Muscle layer of colon (tissue), 2 donors: ENCODE measurements around the gene CCBE1.
"Not testable (repeated sequence)": the region's sequence is repeated elsewhere in the genome, so short reads cannot be mapped to it uniquely, and the experiment has no call there.

ENCODE experiments used
- H3K27ac ChIP-seq: one replicate; pipeline ENCODE4 v1.7.0; 2013; ENCODE audit warnings: low read depth, mild to moderate bottlenecking, low read length, moderate library complexity
- H3K27me3 ChIP-seq, 2 donors: one replicate each; pipeline ENCODE4 v1.7.0; 2013; ENCODE audit warnings: low read length in 2 of 2, mild to moderate bottlenecking in 2 of 2; ENCODE audit not compliant: insufficient read depth in 2 of 2, control insufficient read depth in 1 of 2
- H3K36me3 ChIP-seq: one replicate; pipeline ENCODE4 v1.7.0; 2013; ENCODE audit warnings: mild to moderate bottlenecking, low read length; ENCODE audit not compliant: insufficient read depth
- H3K4me1 ChIP-seq: one replicate; pipeline ENCODE4 v1.7.0; 2013; ENCODE audit warnings: mild to moderate bottlenecking, low read length; ENCODE audit not compliant: insufficient read depth
- H3K4me3 ChIP-seq, 2 donors: one replicate each; pipeline ENCODE4 v1.7.0; 2013; ENCODE audit warnings: low read length in 2 of 2, low read depth in 1 of 2, mild to moderate bottlenecking in 1 of 2, moderate library complexity in 1 of 2
- H3K9ac ChIP-seq: one replicate; pipeline ENCODE4 v1.7.0; 2013; ENCODE audit warnings: low read length
- H3K9me3 ChIP-seq: one replicate; pipeline ENCODE4 v1.7.0; 2013; ENCODE audit warnings: mild to moderate bottlenecking, low read length
- donor health status: abdominal sarcoma.
- donor health status: Adenocarcinoma of cecum.

The CCBE1 gene

GRCh38 chr18:59697236-59697932 is at the start of gene CCBE1:
Gene CCBE1, minus strand, starts transcription at chr18:59697423.
- peak within 1 kb of the TSS; percentile 88 to 97 for H3K4me3 ChIP-seq
- no peaks in the 10 kb centered on the region for H3K36me3 ChIP-seq
- no peaks in the 10 kb centered on the region for H3K9me3 ChIP-seq
- H3K4me1 ChIP-seq: peaks cover 58% of the 10 kb centered on the region
- H3K27me3 ChIP-seq: no peaks in the 10 kb centered on the region
- peak within 1 kb of the TSS; percentile 95 for H3K27ac ChIP-seq
- peak within 1 kb of the TSS; percentile 79 for H3K9ac ChIP-seq

GRCh38 chr18:59744271-59744721 is 47.1 kb upstream of the CCBE1 start:
- Histone ChIP-seq H3K4me1 (no peaks in the 10 kb centered on the region), H3K9ac (no peak overlapping the region), H3K27ac (no peak overlapping the region), H3K36me3 (no peaks in the 10 kb centered on the region), H3K4me3 (no peak overlapping the region), H3K27me3 (no peaks in the 10 kb centered on the region), H3K9me3 (no peaks in the 10 kb centered on the region)

- Histone ChIP-seq H3K9me3 (no peaks in the 10 kb centered on the region), H3K4me1 (no peaks in the 10 kb centered on the region), H3K4me3 (no peak overlapping the region), H3K36me3 (no peaks in the 10 kb centered on the region), H3K27me3 (no peaks in the 10 kb centered on the region), H3K9ac (no peak overlapping the region), H3K27ac (no peak overlapping the region)
Measured at GRCh38 chr18:59743566-59743965, 46.3 kb upstream of the CCBE1 start.

GRCh38 chr18:59742325-59743111 is 45.3 kb upstream of the CCBE1 start:
- H3K27ac ChIP-seq: no peak overlapping the region
- H3K4me3 ChIP-seq: no peak overlapping the region
- no peaks in the 10 kb centered on the region for H3K9me3 ChIP-seq
- no peaks in the 10 kb centered on the region for H3K27me3 ChIP-seq
- H3K4me1 ChIP-seq: no peaks in the 10 kb centered on the region
- H3K36me3 ChIP-seq: no peaks in the 10 kb centered on the region
- H3K9ac ChIP-seq: no peak overlapping the region

- Histone ChIP-seq H3K27ac (no peak overlapping the region), H3K27me3 (no peaks in the 10 kb centered on the region), H3K4me3 (no peak overlapping the region), H3K36me3 (no peaks in the 10 kb centered on the region), H3K9ac (no peak overlapping the region), H3K9me3 (no peaks in the 10 kb centered on the region), H3K4me1 (no peaks in the 10 kb centered on the region)
Measured at GRCh38 chr18:59740141-59740540, 42.9 kb upstream of the CCBE1 start.

- H3K27ac ChIP-seq: no peak overlapping the region
- H3K4me3 ChIP-seq: no peak overlapping the region
- H3K4me1 ChIP-seq: no peaks in the 10 kb centered on the region
- H3K9me3 ChIP-seq: no peaks in the 10 kb centered on the region
- H3K36me3 ChIP-seq: no peaks in the 10 kb centered on the region
- H3K27me3 ChIP-seq: no peaks in the 10 kb centered on the region
- no peak overlapping the region for H3K9ac ChIP-seq
Measured at GRCh38 chr18:59737776-59738300, 40.6 kb upstream of the CCBE1 start.

GRCh38 chr18:59737335-59737734 is 40.1 kb upstream of the CCBE1 start:
- not testable (repeated sequence) for H3K36me3 ChIP-seq, H3K27me3 ChIP-seq, H3K9ac ChIP-seq, H3K4me3 ChIP-seq, H3K27ac ChIP-seq, H3K4me1 ChIP-seq, H3K9me3 ChIP-seq

GRCh38 chr18:59736061-59736460 is 38.8 kb upstream of the CCBE1 start:
- H3K9ac ChIP-seq: no peak overlapping the region
- H3K27ac ChIP-seq: no peak overlapping the region
- no peaks in the 10 kb centered on the region for H3K36me3 ChIP-seq
- no peaks in the 10 kb centered on the region for H3K27me3 ChIP-seq
- H3K4me1 ChIP-seq: no peaks in the 10 kb centered on the region
- H3K4me3 ChIP-seq: no peak overlapping the region
- H3K9me3 ChIP-seq: no peaks in the 10 kb centered on the region

GRCh38 chr18:59735269-59735860 is 38.1 kb upstream of the CCBE1 start:
- Histone ChIP-seq H3K9me3 (no peaks in the 10 kb centered on the region), H3K4me1 (no peaks in the 10 kb centered on the region), H3K9ac (no peak overlapping the region), H3K27me3 (no peaks in the 10 kb centered on the region), H3K4me3 (no peak overlapping the region), H3K36me3 (no peaks in the 10 kb centered on the region), H3K27ac (no peak overlapping the region)

GRCh38 chr18:59733421-59733820 is 36.2 kb upstream of the CCBE1 start:
- no peak overlapping the region for H3K9ac ChIP-seq
- H3K9me3 ChIP-seq: no peaks in the 10 kb centered on the region
- no peak overlapping the region for H3K27ac ChIP-seq
- no peaks in the 10 kb centered on the region for H3K4me1 ChIP-seq
- no peaks in the 10 kb centered on the region for H3K36me3 ChIP-seq
- no peak overlapping the region for H3K4me3 ChIP-seq
- H3K27me3 ChIP-seq: no peaks in the 10 kb centered on the region

GRCh38 chr18:59730896-59731295 is 33.7 kb upstream of the CCBE1 start:
- no peak overlapping the region for H3K4me3 ChIP-seq
- H3K9ac ChIP-seq: no peak overlapping the region
- no peaks in the 10 kb centered on the region for H3K27me3 ChIP-seq
- no peaks in the 10 kb centered on the region for H3K36me3 ChIP-seq
- H3K4me1 ChIP-seq: no peaks in the 10 kb centered on the region
- no peak overlapping the region for H3K27ac ChIP-seq
- no peaks in the 10 kb centered on the region for H3K9me3 ChIP-seq
